Panc1 (cell line): ENCODE results near the gene GCSAM.

ENCODE experiments used
- TF ChIP-seq, protein P1 (sequence below), 2 experiments: IDR thresholded peaks; 2 replicates each; pipeline ENCODE4 v1.6.1; 2011 to 2012; ENCODE audit warnings: low read depth in 2 of 2, control low read depth in 1 of 2, low read length in 1 of 2, mild to moderate bottlenecking in 1 of 2, moderate library complexity in 1 of 2; ENCODE audit not compliant: insufficient read depth in 1 of 2
- TF ChIP-seq, protein P2 (sequence below): fragments of 450-650 bp; IDR thresholded peaks from 2 replicates; pipeline ENCODE4 v1.5.1; 2017; ENCODE audit warnings: mild to moderate bottlenecking

DNA sequence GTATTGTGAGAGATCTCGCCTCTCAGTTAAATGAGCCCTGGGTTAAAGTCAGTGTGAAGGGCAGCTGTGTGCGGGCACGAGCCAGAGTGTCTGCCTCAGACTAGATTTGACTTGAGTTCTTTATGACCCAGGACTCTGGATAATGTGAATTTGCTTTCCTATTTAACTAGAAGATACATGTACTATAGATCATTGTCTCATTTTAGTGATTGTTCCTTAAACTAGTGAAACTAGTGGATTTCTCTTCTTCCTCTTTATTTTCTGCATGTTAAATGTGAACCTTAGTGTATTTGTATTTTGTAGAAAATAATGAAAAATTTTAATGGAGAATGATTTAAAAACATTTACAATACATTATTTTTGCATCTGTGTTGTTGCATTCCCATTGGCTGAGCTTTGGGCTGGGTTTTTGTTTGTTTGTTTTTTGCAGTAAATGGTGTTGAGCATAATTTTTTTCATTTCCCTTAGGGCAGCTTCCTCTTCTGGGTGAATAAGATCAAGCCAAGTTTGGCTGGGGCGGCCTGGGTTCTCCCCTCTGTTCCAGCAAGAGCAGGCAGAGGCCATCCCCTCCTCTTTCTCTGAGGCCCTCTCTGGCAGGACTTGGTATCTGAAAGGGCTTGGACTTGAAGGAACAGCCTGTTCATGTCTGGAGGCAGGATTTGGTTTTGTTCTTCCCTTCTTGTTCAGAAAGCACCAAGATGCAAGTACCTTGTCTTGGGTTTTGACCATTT is 15.0 kb downstream of the GCSAM start:
- TF ChIP-seq, protein P1, sequence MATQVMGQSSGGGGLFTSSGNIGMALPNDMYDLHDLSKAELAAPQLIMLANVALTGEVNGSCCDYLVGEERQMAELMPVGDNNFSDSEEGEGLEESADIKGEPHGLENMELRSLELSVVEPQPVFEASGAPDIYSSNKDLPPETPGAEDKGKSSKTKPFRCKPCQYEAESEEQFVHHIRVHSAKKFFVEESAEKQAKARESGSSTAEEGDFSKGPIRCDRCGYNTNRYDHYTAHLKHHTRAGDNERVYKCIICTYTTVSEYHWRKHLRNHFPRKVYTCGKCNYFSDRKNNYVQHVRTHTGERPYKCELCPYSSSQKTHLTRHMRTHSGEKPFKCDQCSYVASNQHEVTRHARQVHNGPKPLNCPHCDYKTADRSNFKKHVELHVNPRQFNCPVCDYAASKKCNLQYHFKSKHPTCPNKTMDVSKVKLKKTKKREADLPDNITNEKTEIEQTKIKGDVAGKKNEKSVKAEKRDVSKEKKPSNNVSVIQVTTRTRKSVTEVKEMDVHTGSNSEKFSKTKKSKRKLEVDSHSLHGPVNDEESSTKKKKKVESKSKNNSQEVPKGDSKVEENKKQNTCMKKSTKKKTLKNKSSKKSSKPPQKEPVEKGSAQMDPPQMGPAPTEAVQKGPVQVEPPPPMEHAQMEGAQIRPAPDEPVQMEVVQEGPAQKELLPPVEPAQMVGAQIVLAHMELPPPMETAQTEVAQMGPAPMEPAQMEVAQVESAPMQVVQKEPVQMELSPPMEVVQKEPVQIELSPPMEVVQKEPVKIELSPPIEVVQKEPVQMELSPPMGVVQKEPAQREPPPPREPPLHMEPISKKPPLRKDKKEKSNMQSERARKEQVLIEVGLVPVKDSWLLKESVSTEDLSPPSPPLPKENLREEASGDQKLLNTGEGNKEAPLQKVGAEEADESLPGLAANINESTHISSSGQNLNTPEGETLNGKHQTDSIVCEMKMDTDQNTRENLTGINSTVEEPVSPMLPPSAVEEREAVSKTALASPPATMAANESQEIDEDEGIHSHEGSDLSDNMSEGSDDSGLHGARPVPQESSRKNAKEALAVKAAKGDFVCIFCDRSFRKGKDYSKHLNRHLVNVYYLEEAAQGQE (IDR thresholded peaks at IDR 0.05; ENCODE audit: insufficient read depth in 1 of 2, low read depth in 2 of 2, low read length in 1 of 2) = no peak
- TF ChIP-seq, protein P2, sequence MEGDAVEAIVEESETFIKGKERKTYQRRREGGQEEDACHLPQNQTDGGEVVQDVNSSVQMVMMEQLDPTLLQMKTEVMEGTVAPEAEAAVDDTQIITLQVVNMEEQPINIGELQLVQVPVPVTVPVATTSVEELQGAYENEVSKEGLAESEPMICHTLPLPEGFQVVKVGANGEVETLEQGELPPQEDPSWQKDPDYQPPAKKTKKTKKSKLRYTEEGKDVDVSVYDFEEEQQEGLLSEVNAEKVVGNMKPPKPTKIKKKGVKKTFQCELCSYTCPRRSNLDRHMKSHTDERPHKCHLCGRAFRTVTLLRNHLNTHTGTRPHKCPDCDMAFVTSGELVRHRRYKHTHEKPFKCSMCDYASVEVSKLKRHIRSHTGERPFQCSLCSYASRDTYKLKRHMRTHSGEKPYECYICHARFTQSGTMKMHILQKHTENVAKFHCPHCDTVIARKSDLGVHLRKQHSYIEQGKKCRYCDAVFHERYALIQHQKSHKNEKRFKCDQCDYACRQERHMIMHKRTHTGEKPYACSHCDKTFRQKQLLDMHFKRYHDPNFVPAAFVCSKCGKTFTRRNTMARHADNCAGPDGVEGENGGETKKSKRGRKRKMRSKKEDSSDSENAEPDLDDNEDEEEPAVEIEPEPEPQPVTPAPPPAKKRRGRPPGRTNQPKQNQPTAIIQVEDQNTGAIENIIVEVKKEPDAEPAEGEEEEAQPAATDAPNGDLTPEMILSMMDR = no peak
